Occipital lobe (tissue), 2 donors: ENCODE results near the gene TAL1. TPM values are rescaled to one million over a fixed set of nuclear protein-coding genes. Genes with fewer than 3 reads are reported as not detected.
"Not testable (repeated sequence)": the region's sequence is repeated elsewhere in the genome, so short reads cannot be mapped to it uniquely, and the experiment has no call there.

Source experiments
- DNase-seq: peaks from one replicate; lab custom pipeline; 2025; lab: John Stamatoyannopoulos, UW
- total RNA-seq: library from RNA; depleted of rRNA; stranded (reverse); fragments of >200 nt; gene quantifications from one replicate; pipeline ENCODE4 v1.2.3, GENCODE V29; 2014

TAL1 gene
- total RNA-seq: 1.6 TPM

GRCh38 chr1:47232187-47232874 lies at the start of gene TAL1:
Gene TAL1, minus strand, starts transcription at chr1:47232225. Its CDS starts 6,337 bp downstream, at chr1:47225888.
- DNase-seq: no peak

- no peak for DNase-seq
Measured at GRCh38 chr1:47280142-47280541, 48.1 kb upstream of the TAL1 start.

- no peak for DNase-seq
Measured at GRCh38 chr1:47276850-47277249, 44.8 kb upstream of the TAL1 start.

- DNase-seq: not testable (repeated sequence)
Measured at GRCh38 chr1:47275811-47276210, 43.8 kb upstream of the TAL1 start.

- DNase-seq: not testable (repeated sequence)
Measured at GRCh38 chr1:47265529-47265928, 33.5 kb upstream of the TAL1 start.

- DNase-seq: no peak
Measured at GRCh38 chr1:47262787-47263413, 30.9 kb upstream of the TAL1 start.

GRCh38 chr1:47257224-47257623 lies 25.2 kb upstream of the TAL1 start:
- DNase-seq: no peak

- no peak for DNase-seq
Measured at GRCh38 chr1:47252795-47253194, 20.8 kb upstream of the TAL1 start.

- DNase-seq: no peak
Measured at GRCh38 chr1:47252369-47252768, 20.3 kb upstream of the TAL1 start.

- DNase-seq: no peak
Measured at GRCh38 chr1:47249755-47250154, 17.7 kb upstream of the TAL1 start.

GRCh38 chr1:47244339-47244862 lies 12.4 kb upstream of the TAL1 start:
- DNase-seq: no peak

GRCh38 chr1:47243910-47244309 lies 11.9 kb upstream of the TAL1 start:
- DNase-seq: no peak

GRCh38 chr1:47241114-47242113 lies 9.4 kb upstream of the TAL1 start:
- DNase-seq: no peak

- no peak for DNase-seq
Measured at GRCh38 chr1:47238935-47239592, 7.0 kb upstream of the TAL1 start.

GRCh38 chr1:47235806-47236205 lies 3.8 kb upstream of the TAL1 start:
- DNase-seq: no peak

- DNase-seq: peak; percentile 11
Measured at GRCh38 chr1:47235241-47235681, 3.2 kb upstream of the TAL1 start.

GRCh38 chr1:47233186-47233585 lies 1.2 kb upstream of the TAL1 start:
- DNase-seq: no peak

- DNase-seq: no peak
Measured at GRCh38 chr1:47231301-47232186, 481 bp downstream of the TAL1 start.

GRCh38 chr1:47230692-47231300 lies 1.2 kb downstream of the TAL1 start:
- no peak for DNase-seq
